ENCODE measurements around the gene ACVR1B.

GRCh38 chr12:51934080-51934479 lies 17.4 kb upstream of the ACVR1B start:
- TF ChIP-seq CTCF (IDR thresholded peaks at IDR 0.05), result no peak
- TF ChIP-seq POLR2A (IDR thresholded peaks at IDR 0.05), result no peak
